IPS-15b (cell line): ENCODE results near the gene MTX2.
"Not testable (repeated sequence)": the region's sequence is repeated elsewhere in the genome, so short reads cannot be mapped to it uniquely, and the experiment has no call there.

Experiments used
- H3K27me3 ChIP-seq: one replicate; pipeline ENCODE4 v1.6.1; 2013; ENCODE audit warnings: low read length; ENCODE audit not compliant: control insufficient read depth, insufficient read depth
- H3K36me3 ChIP-seq: one replicate; pipeline ENCODE4 v1.6.1; 2013; ENCODE audit warnings: low read length; ENCODE audit not compliant: control insufficient read depth, insufficient read depth
- H3K4me1 ChIP-seq: one replicate; pipeline ENCODE4 v1.6.1; 2013; ENCODE audit warnings: mild to moderate bottlenecking, low read length; ENCODE audit not compliant: control insufficient read depth, insufficient read depth
- H3K4me3 ChIP-seq: one replicate; pipeline ENCODE4 v1.5.1; 2013; ENCODE audit warnings: low read depth, low read length
- H3K9ac ChIP-seq: one replicate; pipeline ENCODE4 v1.6.1; 2013; ENCODE audit warnings: low read depth, mild to moderate bottlenecking, low read length
- H3K9me3 ChIP-seq: one replicate; pipeline ENCODE4 v1.6.1; 2013; ENCODE audit warnings: mild to moderate bottlenecking, low read length; ENCODE audit not compliant: control insufficient read depth, insufficient read depth

MTX2 gene

DNA sequence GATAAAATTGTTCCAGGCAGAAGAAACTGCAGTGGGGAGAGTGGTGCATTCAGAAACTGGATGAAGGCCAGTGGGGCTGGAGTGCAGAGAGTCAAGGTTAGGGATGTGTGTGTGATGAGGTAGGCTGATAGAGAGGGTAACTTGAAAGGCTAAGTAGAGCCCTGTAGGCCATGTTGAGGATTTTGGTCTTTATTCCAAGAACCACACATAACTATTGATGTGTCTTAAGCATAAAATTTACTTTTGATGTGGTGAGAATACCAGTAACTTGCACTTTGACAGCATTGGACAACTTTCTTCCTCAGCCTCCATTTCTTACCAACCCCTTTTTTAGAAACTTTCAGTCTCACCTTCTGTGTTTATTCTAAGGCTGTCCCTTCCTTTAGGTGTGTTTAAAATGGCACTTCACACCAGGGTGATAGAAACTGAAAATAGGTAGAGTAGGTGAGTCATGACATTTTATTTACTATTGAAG, 22.6 kb downstream of the MTX2 start:
- no peaks in the 10 kb centered on the region for H3K36me3 ChIP-seq
- H3K4me1 ChIP-seq: peaks cover 3% of the 10 kb centered on the region
- no peak overlapping the region for H3K4me3 ChIP-seq
- no peaks in the 10 kb centered on the region for H3K9me3 ChIP-seq
- no peak overlapping the region for H3K9ac ChIP-seq
- no peaks in the 10 kb centered on the region for H3K27me3 ChIP-seq

DNA sequence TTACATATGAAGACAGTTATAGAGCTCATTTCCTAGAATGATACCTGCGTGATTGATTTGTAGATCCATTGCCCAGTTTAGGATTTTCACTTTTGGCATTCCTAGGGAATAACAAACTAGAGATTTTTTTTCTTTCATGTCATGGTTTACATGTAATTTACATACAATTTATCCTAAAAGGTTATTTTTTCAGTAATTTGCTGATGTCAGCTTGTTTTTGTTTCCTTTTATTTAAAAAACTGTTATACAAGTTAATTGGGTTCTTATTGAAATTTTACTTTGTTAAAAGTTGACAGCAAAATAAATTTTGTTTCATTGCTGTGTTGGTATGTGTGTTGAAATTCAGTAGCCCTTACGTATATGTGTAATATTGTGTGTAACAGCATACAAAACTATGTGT, 23.4 kb downstream of the MTX2 start:
- H3K27me3 ChIP-seq: no peaks in the 10 kb centered on the region

DNA sequence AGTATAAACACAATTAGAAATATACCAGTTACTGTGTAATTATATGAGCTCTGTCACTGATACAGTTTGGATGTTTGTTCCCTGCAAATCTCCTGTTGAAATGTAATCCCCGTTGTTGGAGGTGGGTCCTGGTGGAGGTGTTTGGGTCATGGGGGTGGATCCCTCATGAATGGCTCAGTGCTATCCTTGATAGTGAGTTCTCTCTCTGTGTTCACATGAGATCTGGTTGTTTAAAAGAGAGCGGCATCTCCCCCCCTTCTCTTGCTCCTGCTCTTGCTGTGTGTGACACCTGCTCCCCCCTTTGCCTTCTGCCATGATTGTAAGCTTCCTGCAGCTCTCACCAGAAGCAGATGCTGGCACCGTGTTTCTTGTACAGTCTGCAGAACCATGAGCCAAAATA, 24.1 kb downstream of the MTX2 start:
- H3K4me1 ChIP-seq: peaks cover 3% of the 10 kb centered on the region
- H3K9me3 ChIP-seq: no peaks in the 10 kb centered on the region
- H3K9ac ChIP-seq: no peak overlapping the region
- H3K4me3 ChIP-seq: no peak overlapping the region
- H3K36me3 ChIP-seq: no peaks in the 10 kb centered on the region
- no peaks in the 10 kb centered on the region for H3K27me3 ChIP-seq

More for the DNA sequence above, 23.4 kb downstream of the MTX2 start:
- H3K9ac ChIP-seq: no peak overlapping the region
- no peaks in the 10 kb centered on the region for H3K9me3 ChIP-seq
- H3K4me3 ChIP-seq: no peak overlapping the region
- no peaks in the 10 kb centered on the region for H3K36me3 ChIP-seq
- H3K4me1 ChIP-seq: peaks cover 3% of the 10 kb centered on the region

DNA sequence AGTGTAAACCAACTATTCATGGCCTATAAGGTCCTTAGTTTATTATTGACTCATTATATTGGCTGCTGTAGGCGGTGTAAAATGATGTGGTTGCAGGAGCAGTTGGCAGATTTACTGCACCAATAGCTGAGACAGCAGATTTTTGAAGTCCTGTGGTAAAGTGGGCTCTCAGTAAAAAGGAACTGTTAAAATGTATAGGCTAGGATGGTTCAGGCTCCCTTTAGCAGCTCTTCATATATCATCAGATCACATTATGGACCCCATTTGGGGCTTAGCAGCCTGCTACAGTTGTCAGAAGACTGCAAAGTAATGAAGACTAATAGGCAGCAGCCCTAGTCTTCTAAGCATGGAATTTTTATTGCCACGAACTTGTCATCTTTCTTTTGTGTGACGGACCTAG, 27.8 kb downstream of the MTX2 start:
- Histone ChIP-seq H3K4me1 (peaks cover 3% of the 10 kb centered on the region), H3K36me3 (no peaks in the 10 kb centered on the region), H3K27me3 (no peaks in the 10 kb centered on the region), H3K9me3 (no peaks in the 10 kb centered on the region), H3K9ac (no peak overlapping the region), H3K4me3 (no peak overlapping the region)

DNA sequence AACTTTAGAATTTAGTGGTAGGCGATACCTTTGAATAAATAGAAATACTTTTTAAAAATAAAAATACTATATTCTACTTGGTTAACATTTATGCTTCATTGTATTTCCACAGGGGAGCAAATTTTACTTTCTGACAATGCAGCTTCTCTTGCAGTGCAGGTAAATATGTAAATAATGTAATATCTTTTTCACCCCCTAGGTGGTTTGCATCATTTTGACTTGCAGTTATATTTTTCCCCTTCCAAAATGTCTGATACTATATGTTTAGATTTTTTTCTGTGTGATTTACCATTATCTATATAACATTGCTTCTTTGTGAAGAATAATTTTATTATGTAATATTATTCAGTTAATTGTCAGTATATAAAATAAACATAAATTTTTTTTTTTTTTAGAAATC, 28.5 kb downstream of the MTX2 start:
- Histone ChIP-seq H3K9ac (no peak overlapping the region), H3K9me3 (no peaks in the 10 kb centered on the region), H3K27me3 (no peaks in the 10 kb centered on the region), H3K36me3 (no peaks in the 10 kb centered on the region), H3K4me3 (no peak overlapping the region), H3K4me1 (peaks cover 3% of the 10 kb centered on the region)

DNA sequence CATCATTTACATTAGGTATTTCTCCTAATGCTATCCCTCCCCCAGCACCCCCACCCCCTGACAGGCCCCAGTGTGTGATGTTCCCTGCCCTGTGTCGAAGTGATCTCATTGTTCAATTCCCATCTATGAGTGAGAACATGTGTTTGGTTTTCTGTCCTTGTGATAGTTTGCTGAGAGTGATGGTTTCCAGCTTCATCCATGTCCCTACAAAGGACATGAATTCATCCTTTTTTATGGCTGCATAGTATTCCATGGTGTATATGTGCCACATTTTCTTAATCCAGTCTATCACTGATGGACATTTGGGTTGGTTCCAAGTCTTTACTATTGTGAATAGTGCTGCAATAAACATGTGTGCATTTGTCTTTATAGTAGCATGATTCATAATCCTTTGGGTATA, 36.8 kb downstream of the MTX2 start:
- H3K27me3 ChIP-seq, H3K4me1 ChIP-seq, H3K4me3 ChIP-seq: not testable (repeated sequence)

DNA sequence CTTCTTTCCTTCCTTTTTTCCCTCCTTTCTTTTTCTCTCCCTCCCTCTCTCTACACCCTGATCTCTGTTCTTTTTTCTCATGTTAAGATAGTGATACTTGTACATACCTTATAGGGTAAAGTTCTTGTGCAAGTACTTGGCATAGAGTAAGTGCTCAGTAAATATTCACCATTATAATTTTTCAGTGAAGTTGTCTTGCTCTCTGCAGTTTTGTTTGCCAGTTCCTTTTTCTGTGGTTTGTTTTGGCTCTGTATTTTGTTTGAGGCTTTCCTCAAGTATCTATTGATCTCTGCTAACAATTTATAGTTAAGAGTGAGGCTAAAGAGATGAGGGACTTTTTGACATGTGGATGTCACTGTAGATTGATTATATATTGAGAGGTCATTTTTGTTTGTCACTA, 48.0 kb downstream of the MTX2 start:
- Histone ChIP-seq H3K4me3 (no peak overlapping the region), H3K9me3 (no peaks in the 10 kb centered on the region), H3K4me1 (peaks cover 9% of the 10 kb centered on the region), H3K9ac (no peak overlapping the region), H3K27me3 (no peaks in the 10 kb centered on the region), H3K36me3 (no peaks in the 10 kb centered on the region)

More for the DNA sequence above, 36.8 kb downstream of the MTX2 start:
- not testable (repeated sequence) for H3K9ac ChIP-seq, H3K9me3 ChIP-seq, H3K36me3 ChIP-seq

DNA sequence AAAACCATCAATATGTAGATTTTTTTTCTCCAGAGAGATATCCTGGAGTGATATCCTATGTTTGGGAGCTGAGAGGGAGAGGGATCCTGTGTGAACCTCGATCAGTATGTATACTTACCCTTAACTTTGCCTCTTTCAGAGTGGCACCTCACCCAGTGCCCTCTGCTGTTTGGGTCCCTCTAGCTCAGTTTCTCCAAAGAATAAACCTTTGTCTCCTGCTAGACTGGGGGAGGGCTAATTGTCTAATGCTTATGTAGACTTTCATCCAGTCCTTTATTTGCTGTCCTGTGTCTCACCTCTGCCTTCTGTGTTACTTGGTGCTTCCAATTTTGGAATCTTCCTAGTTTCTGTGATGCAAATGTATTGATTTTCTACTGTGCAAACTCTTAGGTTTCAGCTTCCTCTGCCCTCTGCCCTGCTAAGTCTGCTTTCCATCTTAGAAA, 48.4 kb downstream of the MTX2 start:
- Histone ChIP-seq H3K4me1 (peaks cover 9% of the 10 kb centered on the region), H3K9me3 (no peaks in the 10 kb centered on the region), H3K36me3 (no peaks in the 10 kb centered on the region), H3K27me3 (no peaks in the 10 kb centered on the region), H3K4me3 (no peak overlapping the region), H3K9ac (no peak overlapping the region)

DNA sequence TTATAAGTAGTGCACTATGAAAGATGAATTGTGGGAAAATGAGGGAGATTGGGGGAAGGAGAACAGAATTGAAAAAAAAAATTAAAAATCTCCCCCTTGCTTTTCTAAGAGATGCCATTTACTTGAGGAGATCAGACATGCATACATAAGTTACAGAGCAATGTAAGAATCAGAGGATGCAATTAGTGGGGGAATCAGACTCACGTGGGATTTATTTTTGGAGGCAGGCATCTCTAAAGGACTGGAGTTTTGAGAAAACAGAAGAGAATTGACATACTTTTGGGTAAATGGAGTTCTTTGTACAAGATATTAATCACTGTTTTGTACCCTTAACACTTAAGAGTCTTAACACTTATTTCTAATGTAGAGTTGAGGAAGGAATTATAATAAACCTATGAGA, 52.7 kb downstream of the MTX2 start:
- H3K4me3 ChIP-seq: no peak overlapping the region
- H3K9me3 ChIP-seq: no peaks in the 10 kb centered on the region
- no peaks in the 10 kb centered on the region for H3K36me3 ChIP-seq
- no peaks in the 10 kb centered on the region for H3K27me3 ChIP-seq
- no peak overlapping the region for H3K9ac ChIP-seq
- peaks cover 24% of the 10 kb centered on the region for H3K4me1 ChIP-seq

DNA sequence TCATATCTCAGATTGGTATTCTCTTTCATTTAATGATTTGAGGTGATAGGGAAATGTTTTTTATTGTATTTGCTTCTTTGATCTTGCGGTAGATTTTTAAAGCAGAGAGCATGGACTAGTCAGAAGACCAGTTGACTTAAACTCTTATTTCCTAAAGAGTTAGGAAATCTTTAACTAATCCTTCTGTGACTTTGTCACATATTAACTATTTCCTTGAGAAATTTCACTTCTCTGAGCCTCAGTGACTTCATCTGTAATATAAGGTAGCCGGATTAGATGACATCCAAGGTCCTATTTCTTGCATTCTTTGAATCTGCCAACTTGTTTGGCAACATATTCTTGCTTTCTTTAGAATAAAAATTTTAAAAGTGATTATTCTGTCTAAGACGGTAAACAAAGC, 55.6 kb downstream of the MTX2 start:
- H3K4me1 ChIP-seq: peaks cover 15% of the 10 kb centered on the region
- no peak overlapping the region for H3K4me3 ChIP-seq
- H3K9me3 ChIP-seq: no peaks in the 10 kb centered on the region
- H3K36me3 ChIP-seq: no peaks in the 10 kb centered on the region
- no peaks in the 10 kb centered on the region for H3K27me3 ChIP-seq
- no peak overlapping the region for H3K9ac ChIP-seq

DNA sequence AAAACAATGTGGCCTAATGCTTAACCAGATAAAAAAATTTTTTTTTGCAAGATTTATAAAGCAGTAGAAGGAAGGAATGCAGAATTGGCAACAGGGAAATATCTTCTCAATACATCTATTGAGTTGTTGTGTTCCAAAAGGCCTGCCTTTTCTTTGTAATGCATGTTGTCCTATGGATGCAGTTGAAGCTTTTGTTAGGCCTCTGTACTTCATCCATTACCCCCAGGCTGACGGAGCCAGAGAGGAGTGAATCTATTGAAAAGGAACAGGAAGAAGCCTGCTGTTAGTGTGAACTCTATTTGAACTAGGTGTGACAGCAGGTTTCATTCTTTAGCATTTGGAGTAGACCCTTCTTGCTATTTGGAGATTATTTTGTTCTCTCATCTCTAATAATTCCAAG, 56.5 kb downstream of the MTX2 start:
- Histone ChIP-seq H3K4me1 (peaks cover 15% of the 10 kb centered on the region), H3K9ac (no peak overlapping the region), H3K4me3 (no peak overlapping the region), H3K27me3 (no peaks in the 10 kb centered on the region), H3K9me3 (no peaks in the 10 kb centered on the region), H3K36me3 (no peaks in the 10 kb centered on the region)

DNA sequence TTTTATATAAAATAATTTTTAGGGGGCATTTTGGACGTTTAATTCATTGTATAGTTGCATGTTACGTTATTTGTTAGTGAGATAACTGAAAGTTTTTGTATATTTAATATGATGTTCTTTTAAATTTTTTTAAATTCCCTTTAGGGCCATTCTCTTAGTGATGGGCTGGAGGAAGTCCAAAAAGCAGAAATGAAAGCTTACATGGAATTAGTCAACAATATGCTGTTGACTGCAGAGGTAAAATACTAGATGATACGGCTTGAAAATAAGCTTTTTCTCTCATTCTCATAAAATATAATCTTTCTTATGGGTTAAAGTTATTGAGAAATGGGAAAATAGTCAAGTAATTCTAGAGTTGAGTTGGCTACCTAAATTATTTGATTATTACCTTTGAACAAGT, 58.9 kb downstream of the MTX2 start:
- Histone ChIP-seq H3K36me3 (no peaks in the 10 kb centered on the region), H3K4me1 (peaks cover 18% of the 10 kb centered on the region), H3K9ac (no peak overlapping the region), H3K4me3 (no peak overlapping the region), H3K27me3 (no peaks in the 10 kb centered on the region), H3K9me3 (no peaks in the 10 kb centered on the region)

DNA sequence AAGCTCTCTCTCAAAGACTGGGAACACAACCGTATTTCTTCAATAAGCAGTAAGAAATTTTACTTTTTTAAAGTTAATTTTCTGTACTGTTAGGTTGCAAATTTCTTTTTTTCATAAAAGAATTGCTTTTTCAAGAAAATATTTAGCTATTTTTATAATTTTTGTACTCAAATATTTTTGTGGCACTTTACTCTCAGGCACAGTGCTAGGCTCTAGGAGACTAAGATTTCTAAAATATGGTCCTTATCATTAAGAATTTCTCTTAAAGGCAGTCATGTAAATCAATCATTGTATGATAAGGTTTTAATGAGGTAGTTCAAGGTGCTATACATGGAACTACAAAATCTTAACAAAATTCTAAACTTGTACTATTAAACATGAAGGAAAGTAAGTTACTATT, 61.4 kb downstream of the MTX2 start:
- Histone ChIP-seq H3K9me3 (no peaks in the 10 kb centered on the region), H3K4me3 (no peak overlapping the region), H3K9ac (no peak overlapping the region), H3K27me3 (no peaks in the 10 kb centered on the region), H3K36me3 (no peaks in the 10 kb centered on the region), H3K4me1 (peaks cover 8% of the 10 kb centered on the region)
